K562 (cell line): Measurements from ENCODE around the gene BRINP2. TPM values are rescaled to one million over a fixed set of nuclear protein-coding genes. Genes with fewer than 3 reads are reported as not detected.

Experiments used
- ATAC-seq: fragments of 200-7000 bp; cut with Tn5 transposase; 3 replicates; pipeline ENCODE4 v1.9.1; 2020; ENCODE audit warnings: moderate library complexity
- BruUV-seq: library from RNA; stranded (reverse); fragments of 400-500 nt; replicated peaks from 2 replicates; lab custom pipeline; 2021; lab: Mats Ljungman, UMichigan
- CTCF ChIA-PET: fragments of 300-600 bp; formaldehyde crosslinking; extraction: SDS; loops from one replicate; lab custom pipeline; 2021; ENCODE audit warnings: low intra/inter-chr PET ratio; lab: Yijun Ruan, JAX
- POLR2A ChIA-PET: fragments of 300-600, 350-650 bp; sonication (Branson Sonifier 250); formaldehyde crosslinking; extraction: SDS; loops from one replicate; lab custom pipeline; 2021; ENCODE audit warnings: antibody characterized with exemption, inconsistent platforms; lab: Yijun Ruan, JAX
- DNase-seq, 4 experiments: peaks; one replicate each; pipeline versions ENCODE4 v3.0.0 to v3.0.0-alpha.2; 2011 to 2018; ENCODE audit warnings: low spot score in 3 of 4, mixed read lengths in 3 of 4; ENCODE audit errors: extremely low read depth in 1 of 4
- FAIRE-seq: peaks from 2 replicates; lab custom pipeline; 2011; peaks lifted over from hg19 to GRCh38; lab: Jason Lieb, UNC
- H2AFZ ChIP-seq: 2 replicates; pipeline ENCODE4 v1.6.0; 2011; ENCODE audit warnings: low read depth, low read length, control low read depth, inconsistent platforms
- H3K27ac ChIP-seq: fragments of 200-600 bp; 3 replicates; pipeline ENCODE4 v1.8.0; 2011; ENCODE audit warnings: low read depth, mild to moderate bottlenecking, control low read depth, inconsistent platforms, low read length, moderate library complexity, mixed read lengths; ENCODE audit errors: extremely low read depth
- H3K27me3 ChIP-seq, 2 experiments: fragments of 300-600 bp in 1 of 2; 2 replicates in 1 of 2; 3 replicates in 1 of 2; pipeline versions ENCODE4 v1.6.0 to v1.8.0; 2011; ENCODE audit warnings: inconsistent platforms in 2 of 2, low read length in 2 of 2, mild to moderate bottlenecking in 1 of 2, mixed read lengths in 1 of 2, moderate library complexity in 1 of 2; ENCODE audit not compliant: control insufficient read depth in 2 of 2, insufficient read depth in 2 of 2
- H3K36me3 ChIP-seq: fragments of 300-600 bp; 3 replicates; pipeline ENCODE4 v1.8.0; 2011; ENCODE audit warnings: mild to moderate bottlenecking, low read length, inconsistent platforms; ENCODE audit not compliant: control insufficient read depth, insufficient read depth
- H3K4me1 ChIP-seq, 2 experiments: fragments of 200-600 bp in 1 of 2; replicated peaks in 1 of 2; 2 replicates in 1 of 2; 3 replicates in 1 of 2; pipeline versions ENCODE4 v1.5.1 to v1.8.0; 2011; ENCODE audit warnings: inconsistent platforms in 2 of 2, low read length in 2 of 2, mild to moderate bottlenecking in 1 of 2, mixed read lengths in 1 of 2, moderate library complexity in 1 of 2; ENCODE audit not compliant: control insufficient read depth in 2 of 2, insufficient read depth in 2 of 2
- H3K4me2 ChIP-seq: 2 replicates; pipeline ENCODE4 v1.6.1; 2011; ENCODE audit warnings: low read length, control low read depth, inconsistent platforms, mixed read lengths; ENCODE audit not compliant: insufficient read depth
- H3K4me3 ChIP-seq: fragments of 200-600 bp; sonication (generic), shearing (Covaris generic); 2 replicates; pipeline ENCODE4 v1.5.1; 2016; ENCODE audit warnings: control low read depth, inconsistent platforms
- H3K79me2 ChIP-seq: fragments of 200-600 bp; 3 replicates; pipeline ENCODE4 v1.8.0; 2011; ENCODE audit warnings: low read length, inconsistent platforms; ENCODE audit not compliant: control insufficient read depth, insufficient read depth
- H3K9ac ChIP-seq, 2 experiments: 2 replicates each; pipeline versions ENCODE4 v1.6.0 to v1.6.1; 2011; ENCODE audit warnings: low read depth in 2 of 2, low read length in 2 of 2, control low read depth in 1 of 2, inconsistent platforms in 1 of 2, mild to moderate bottlenecking in 1 of 2, mixed read lengths in 1 of 2; ENCODE audit not compliant: insufficient read depth in 1 of 2
- H3K9me1 ChIP-seq: one replicate; pipeline ENCODE4 v1.6.0; 2011; ENCODE audit warnings: inconsistent platforms, mild to moderate bottlenecking, low read length, moderate library complexity; ENCODE audit not compliant: control insufficient read depth, insufficient read depth
- H3K9me3 ChIP-seq: replicated peaks from 2 replicates; pipeline ENCODE4 v1.5.1; 2011; ENCODE audit warnings: low read depth, low read length, inconsistent platforms; ENCODE audit not compliant: control insufficient read depth, insufficient read depth
- H4K20me1 ChIP-seq: replicated peaks from 2 replicates; pipeline ENCODE4 v1.6.1; 2011; ENCODE audit warnings: low read length, inconsistent platforms, mixed read lengths; ENCODE audit not compliant: control insufficient read depth, insufficient read depth
- ATF6 ChIP-seq: sonication (generic); formaldehyde crosslinking; IDR thresholded peaks from 2 replicates; pipeline ENCODE4 v1.4.0; 2020; ENCODE audit warnings: mild to moderate bottlenecking, missing genetic modification reagents
- HNRNPK ChIP-seq: fragments of 200-400 bp; formaldehyde crosslinking; IDR thresholded peaks from one replicate; pipeline ENCODE4 v1.6.1; 2018; ENCODE audit warnings: mild to moderate bottlenecking, low read depth, low read length; ENCODE audit not compliant: poor library complexity, severe bottlenecking
- RBM22 ChIP-seq: fragments of 200-400 bp; formaldehyde crosslinking; IDR thresholded peaks from 2 replicates; pipeline ENCODE4 v1.6.1; 2018; ENCODE audit warnings: low read length, low read depth; ENCODE audit not compliant: poor library complexity, severe bottlenecking
- WGBS: fragments of 100-300 bp; shearing (Covaris generic); methylation state at CpG from one replicate; pipeline ENCODE4 v1.1.6; 2016; ENCODE audit warnings: low coverage, mixed read lengths; ENCODE audit not compliant: insufficient coverage; ENCODE audit errors: missing lambda C conversion rate; 5-methylcytosine and 5-hydroxymethylcytosine counted together
- in situ Hi-C: fragments of 300-500 bp; cut with MboI; formaldehyde crosslinking; loops from 4 replicates; pipeline ENCODE4 v1.15.0; 2018; ENCODE audit warnings: inconsistent platforms, mixed read lengths
- intact Hi-C: fragments of 100-400 bp; cut with micrococcal nuclease; formaldehyde crosslinking; loops from 2 replicates; pipeline ENCODE4 v1.14.2; 2022
- polyA plus RNA-seq, 8 experiments: library from polyadenylated mRNA; depleted of rRNA in 4 of 8; stranded (reverse) in 5 of 8; unstranded in 3 of 8; fragments of >200 nt; fragmentation: Nextera tagmentation in 2 of 8; fragmentation: Illumina TruSeq in 1 of 8; extraction: Ambion mirVana in 2 of 8; extraction: Trizol in 1 of 8; gene quantifications; 2 replicates each; pipeline versions ENCODE4 v1.2.1 to v1.2.3, GENCODE V29; 2011 to 2014; ENCODE audit warnings: inconsistent platforms in 1 of 8, missing spikeins in 1 of 8
- total RNA-seq, 7 experiments: library from RNA; depleted of rRNA in 6 of 7; stranded (reverse); fragments of >200 nt in 6 of 7; fragmentation: Illumina TruSeq in 2 of 7; extraction: Trizol in 2 of 7; gene quantifications; 2 replicates each; pipeline versions ENCODE4 v1.2.1 to v1.2.3, GENCODE V29; 2011 to 2021; ENCODE audit warnings: low replicate concordance in 1 of 7

The BRINP2 gene
- total and polyA plus RNA-seq, 9 of the 15 experiments (the other 6 are each of a cell fraction or from before 2014, with no cell fraction given) = not detected

DNA sequence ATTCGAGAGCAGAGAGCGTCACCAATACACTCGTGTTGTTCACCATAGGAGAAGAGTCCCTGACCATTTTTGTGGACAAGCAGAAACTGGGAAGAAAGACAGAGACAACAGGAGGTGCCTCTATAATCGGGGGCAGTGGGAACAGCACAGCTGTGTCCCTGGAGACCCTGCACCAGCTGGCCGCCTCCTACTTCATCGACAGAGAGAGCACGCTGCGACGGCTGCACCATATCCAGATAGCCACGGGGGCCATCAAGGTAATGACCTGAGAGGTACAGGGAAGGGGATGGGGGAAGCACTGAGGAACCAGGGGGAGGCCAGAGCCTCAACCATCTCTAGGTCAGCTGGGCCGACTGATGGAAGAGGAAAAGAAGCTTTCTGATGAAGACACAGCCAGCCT lies 86.4 kb downstream of the BRINP2 start:
- Histone ChIP-seq H3K9ac (no peak overlapping the region), H3K79me2 (no peaks in the 10 kb centered on the region), H3K27ac (no peak overlapping the region), H3K27me3 (no peaks in the 10 kb centered on the region), H3K4me3 (no peak overlapping the region), H3K4me2 (no peak overlapping the region), H4K20me1 (no peaks in the 10 kb centered on the region), H3K4me1 (no peaks in the 10 kb centered on the region), H3K9me1 (no peaks in the 10 kb centered on the region), H3K9me3 (0 out of 2 replicates have a peak, but pooled peaks cover 2% of the 10 kb centered on the region), H3K36me3 (no peaks in the 10 kb centered on the region), H2AFZ (no peak overlapping the region)
- ATAC-seq = no peak
- intact Hi-C loops = loop anchor here (10.0 kb wide), 1 partner anchor 688 kb away; no protein-coding TSS in a partner anchor
- no TSS peak for BruUV-seq
- DNase-seq = no peak
- ChIA-PET CTCF (no interaction called here), POLR2A (interaction anchor here (0.6 kb wide), 1 partner anchor 182 kb away, joined by 3 read pairs; no protein-coding TSS in a partner anchor)
- in situ Hi-C loops = no loop called here
- no peak for FAIRE-seq
- WGBS = 0% methylated on average over 11 of the region's 11 CpGs
- TF ChIP-seq RBM22 (no peak), HNRNPK (no peak), ATF6 (CRISPR knock-in tag) (no peak)
